ENCODE results near the gene PTMA. TPM values are rescaled to one million over a fixed set of nuclear protein-coding genes. Genes with fewer than 3 reads are reported as not detected.

The PTMA gene
- total RNA-seq, 1 experiment from 2014 or later = 2,164 TPM

DNA sequence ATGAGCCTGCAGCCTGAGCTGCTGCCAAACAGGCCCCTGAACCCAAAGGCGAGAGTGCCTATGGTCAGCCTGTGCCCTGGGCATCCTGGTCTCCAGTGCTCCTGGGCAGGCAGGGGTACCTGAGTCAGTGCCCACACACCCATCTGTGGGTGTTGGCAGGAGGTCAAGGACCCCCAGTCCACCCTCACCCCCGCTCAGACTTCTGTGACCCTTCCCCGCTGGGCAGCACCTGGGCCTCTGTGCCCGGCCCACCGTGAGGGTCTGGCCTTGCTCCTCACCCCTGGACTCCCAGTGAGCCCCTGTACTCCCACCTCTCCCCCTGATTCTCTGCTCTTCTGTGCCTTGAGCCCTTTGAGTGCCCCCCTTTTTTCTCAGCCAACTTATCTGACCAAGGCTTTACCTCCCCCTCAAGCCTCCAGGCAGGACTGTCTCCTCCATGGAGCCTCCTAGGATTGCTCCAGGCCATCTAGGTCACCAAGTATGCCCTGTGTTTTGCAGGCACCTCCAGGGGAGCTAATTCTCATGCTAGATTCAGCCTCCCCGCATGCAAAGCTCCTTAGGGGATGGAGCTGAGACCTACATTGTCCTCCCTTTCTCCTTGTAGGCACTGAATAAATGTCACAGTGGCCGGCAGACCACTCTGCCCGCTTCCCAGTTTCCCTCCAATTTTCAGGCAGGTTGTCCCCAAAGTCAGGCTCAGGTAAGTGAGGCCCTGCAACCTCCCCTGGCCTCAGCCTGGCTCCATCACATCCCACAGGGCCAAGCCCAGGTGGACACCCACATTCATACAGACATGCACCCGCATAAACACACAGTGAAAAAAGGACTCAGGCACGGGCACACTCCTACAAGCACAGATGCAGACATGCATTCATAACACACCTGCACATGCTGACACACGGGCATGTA is 21.9 kb upstream of the PTMA start:
- Mint-ChIP-seq H3K36me3 (no peaks in the 10 kb centered on the region), H3K4me3 (peak overlapping the region; percentile 64; the same call in 1 of the 2 replicates), H3K27ac (no peak overlapping the region; the same call in 1 of the 2 replicates), H3K9me3 (no peaks in the 10 kb centered on the region), H3K4me1 (peaks cover 57% of the 10 kb centered on the region), H3K27me3 (ENCODE audit: low read depth) (no peaks in the 10 kb centered on the region)
- ATAC-seq (no peak), DNase-seq (ENCODE audit: low spot score) (no peak)
- ChIA-PET CTCF (interaction anchor here (0.5 to 13.1 kb wide), 21 partner anchors 8 to 132 kb away, joined by 3 to 206 read pairs (median 4); partner anchors contain the start of genes COPS7B and PTMA), POLR2A (interaction anchor here (0.6 to 4.8 kb wide), 8 partner anchors 13 to 73 kb away, joined by 3 to 35 read pairs (median 4); partner anchors contain the start of gene PTMA)
- TF ChIP-seq CREB1 (CRISPR knock-in tag; IDR thresholded peaks at IDR 0.05) (no peak), TEAD4 (CRISPR knock-in tag; IDR thresholded peaks at IDR 0.05) (no peak), JUN (CRISPR knock-in tag; IDR thresholded peaks at IDR 0.05) (no peak), AR (CRISPR knock-in tag; IDR thresholded peaks at IDR 0.05) (no peak), ZNF138 (CRISPR knock-in tag; conservative IDR thresholded peaks at IDR 0.05) (no peak), ZBTB21 (CRISPR knock-in tag; IDR thresholded peaks at IDR 0.05; ENCODE audit: borderline replicate concordance) (no peak), TP53 (CRISPR knock-in tag; IDR thresholded peaks at IDR 0.05) (no peak), ZNF396 (CRISPR knock-in tag; IDR thresholded peaks at IDR 0.05; ENCODE audit: borderline replicate concordance) (no peak), ETV6 (CRISPR knock-in tag; IDR thresholded peaks at IDR 0.05) (no peak), TEAD1 (CRISPR knock-in tag; IDR thresholded peaks at IDR 0.05) (no peak), GTF2I (CRISPR knock-in tag; conservative IDR thresholded peaks at IDR 0.05) (no peak), ATF6 (CRISPR knock-in tag; IDR thresholded peaks at IDR 0.05) (no peak), NFE2L1 (CRISPR knock-in tag; IDR thresholded peaks at IDR 0.05) (no peak), ZSCAN18 (CRISPR knock-in tag; IDR thresholded peaks at IDR 0.05) (no peak), NR2C2 (CRISPR knock-in tag; IDR thresholded peaks at IDR 0.05) (no peak)
- TF ChIP-seq, protein P1, sequence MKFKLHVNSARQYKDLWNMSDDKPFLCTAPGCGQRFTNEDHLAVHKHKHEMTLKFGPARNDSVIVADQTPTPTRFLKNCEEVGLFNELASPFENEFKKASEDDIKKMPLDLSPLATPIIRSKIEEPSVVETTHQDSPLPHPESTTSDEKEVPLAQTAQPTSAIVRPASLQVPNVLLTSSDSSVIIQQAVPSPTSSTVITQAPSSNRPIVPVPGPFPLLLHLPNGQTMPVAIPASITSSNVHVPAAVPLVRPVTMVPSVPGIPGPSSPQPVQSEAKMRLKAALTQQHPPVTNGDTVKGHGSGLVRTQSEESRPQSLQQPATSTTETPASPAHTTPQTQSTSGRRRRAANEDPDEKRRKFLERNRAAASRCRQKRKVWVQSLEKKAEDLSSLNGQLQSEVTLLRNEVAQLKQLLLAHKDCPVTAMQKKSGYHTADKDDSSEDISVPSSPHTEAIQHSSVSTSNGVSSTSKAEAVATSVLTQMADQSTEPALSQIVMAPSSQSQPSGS (CRISPR knock-in tag; IDR thresholded peaks at IDR 0.05; ENCODE audit: borderline replicate concordance, low read depth) = no peak
- TF ChIP-seq, protein P2, sequence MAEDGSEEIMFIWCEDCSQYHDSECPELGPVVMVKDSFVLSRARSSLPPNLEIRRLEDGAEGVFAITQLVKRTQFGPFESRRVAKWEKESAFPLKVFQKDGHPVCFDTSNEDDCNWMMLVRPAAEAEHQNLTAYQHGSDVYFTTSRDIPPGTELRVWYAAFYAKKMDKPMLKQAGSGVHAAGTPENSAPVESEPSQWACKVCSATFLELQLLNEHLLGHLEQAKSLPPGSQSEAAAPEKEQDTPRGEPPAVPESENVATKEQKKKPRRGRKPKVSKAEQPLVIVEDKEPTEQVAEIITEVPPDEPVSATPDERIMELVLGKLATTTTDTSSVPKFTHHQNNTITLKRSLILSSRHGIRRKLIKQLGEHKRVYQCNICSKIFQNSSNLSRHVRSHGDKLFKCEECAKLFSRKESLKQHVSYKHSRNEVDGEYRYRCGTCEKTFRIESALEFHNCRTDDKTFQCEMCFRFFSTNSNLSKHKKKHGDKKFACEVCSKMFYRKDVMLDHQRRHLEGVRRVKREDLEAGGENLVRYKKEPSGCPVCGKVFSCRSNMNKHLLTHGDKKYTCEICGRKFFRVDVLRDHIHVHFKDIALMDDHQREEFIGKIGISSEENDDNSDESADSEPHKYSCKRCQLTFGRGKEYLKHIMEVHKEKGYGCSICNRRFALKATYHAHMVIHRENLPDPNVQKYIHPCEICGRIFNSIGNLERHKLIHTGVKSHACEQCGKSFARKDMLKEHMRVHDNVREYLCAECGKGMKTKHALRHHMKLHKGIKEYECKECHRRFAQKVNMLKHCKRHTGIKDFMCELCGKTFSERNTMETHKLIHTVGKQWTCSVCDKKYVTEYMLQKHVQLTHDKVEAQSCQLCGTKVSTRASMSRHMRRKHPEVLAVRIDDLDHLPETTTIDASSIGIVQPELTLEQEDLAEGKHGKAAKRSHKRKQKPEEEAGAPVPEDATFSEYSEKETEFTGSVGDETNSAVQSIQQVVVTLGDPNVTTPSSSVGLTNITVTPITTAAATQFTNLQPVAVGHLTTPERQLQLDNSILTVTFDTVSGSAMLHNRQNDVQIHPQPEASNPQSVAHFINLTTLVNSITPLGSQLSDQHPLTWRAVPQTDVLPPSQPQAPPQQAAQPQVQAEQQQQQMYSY (CRISPR knock-in tag; IDR thresholded peaks at IDR 0.05) = no peak
- TF ChIP-seq, protein P3, sequence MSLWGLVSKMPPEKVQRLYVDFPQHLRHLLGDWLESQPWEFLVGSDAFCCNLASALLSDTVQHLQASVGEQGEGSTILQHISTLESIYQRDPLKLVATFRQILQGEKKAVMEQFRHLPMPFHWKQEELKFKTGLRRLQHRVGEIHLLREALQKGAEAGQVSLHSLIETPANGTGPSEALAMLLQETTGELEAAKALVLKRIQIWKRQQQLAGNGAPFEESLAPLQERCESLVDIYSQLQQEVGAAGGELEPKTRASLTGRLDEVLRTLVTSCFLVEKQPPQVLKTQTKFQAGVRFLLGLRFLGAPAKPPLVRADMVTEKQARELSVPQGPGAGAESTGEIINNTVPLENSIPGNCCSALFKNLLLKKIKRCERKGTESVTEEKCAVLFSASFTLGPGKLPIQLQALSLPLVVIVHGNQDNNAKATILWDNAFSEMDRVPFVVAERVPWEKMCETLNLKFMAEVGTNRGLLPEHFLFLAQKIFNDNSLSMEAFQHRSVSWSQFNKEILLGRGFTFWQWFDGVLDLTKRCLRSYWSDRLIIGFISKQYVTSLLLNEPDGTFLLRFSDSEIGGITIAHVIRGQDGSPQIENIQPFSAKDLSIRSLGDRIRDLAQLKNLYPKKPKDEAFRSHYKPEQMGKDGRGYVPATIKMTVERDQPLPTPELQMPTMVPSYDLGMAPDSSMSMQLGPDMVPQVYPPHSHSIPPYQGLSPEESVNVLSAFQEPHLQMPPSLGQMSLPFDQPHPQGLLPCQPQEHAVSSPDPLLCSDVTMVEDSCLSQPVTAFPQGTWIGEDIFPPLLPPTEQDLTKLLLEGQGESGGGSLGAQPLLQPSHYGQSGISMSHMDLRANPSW (CRISPR knock-in tag; conservative IDR thresholded peaks at IDR 0.05; ENCODE audit: low read depth) = no peak

Data from WTC11 (cell line).